WTC11 (cell line): ENCODE results near the gene GLRA3. TPM values are rescaled to one million over a fixed set of nuclear protein-coding genes. Genes with fewer than 3 reads are reported as not detected.

Experiments used
- ATAC-seq: fragments of 200-7000 bp; cut with Tn5 transposase; 2 replicates; pipeline ENCODE4 v1.10.0; 2021; ENCODE audit warnings: mild to moderate bottlenecking, moderate library complexity
- CTCF ChIA-PET: fragments of 300-600 bp; sonication (Branson Sonifier 250); formaldehyde crosslinking; loops from one replicate; lab custom pipeline; 2021; ENCODE audit warnings: antibody characterized with exemption; lab: Charles Lee
- POLR2A ChIA-PET: fragments of 350-600 bp; sonication (Branson Sonifier 250); formaldehyde crosslinking; loops from one replicate; lab custom pipeline; 2021; ENCODE audit warnings: antibody characterized with exemption; lab: Charles Lee
- DNase-seq: peaks from one replicate; pipeline ENCODE4 v3.0.0; 2021; ENCODE audit warnings: low spot score
- H3K27ac Mint-ChIP-seq: 2 replicates; pipeline ENCODE4 v1.8.0; 2021; ENCODE audit warnings: mixed read lengths
- H3K27me3 Mint-ChIP-seq: 2 replicates; pipeline ENCODE4 v1.8.0; 2021; ENCODE audit warnings: low read depth, mild to moderate bottlenecking, moderate library complexity, mixed read lengths
- H3K36me3 Mint-ChIP-seq: 2 replicates; pipeline ENCODE4 v1.8.0; 2021; ENCODE audit warnings: mixed read lengths
- H3K4me1 Mint-ChIP-seq: 2 replicates; pipeline ENCODE4 v1.8.0; 2022; ENCODE audit warnings: mixed read lengths
- H3K4me3 Mint-ChIP-seq: 2 replicates; pipeline ENCODE4 v1.8.0; 2021; ENCODE audit warnings: mild to moderate bottlenecking, moderate library complexity, mixed read lengths
- H3K9me3 Mint-ChIP-seq: 2 replicates; pipeline ENCODE4 v1.8.0; 2021; ENCODE audit warnings: mixed read lengths
- EMX1 ChIP-seq: fragments of 250-450 bp; sonication (Bioruptor Pico); IDR thresholded peaks from 2 replicates; pipeline ENCODE4 v1.8.0; 2021; ENCODE audit warnings: mild to moderate bottlenecking
- ETV6 ChIP-seq: sonication (generic); formaldehyde crosslinking; IDR thresholded peaks from 2 replicates; pipeline ENCODE4 v1.8.1; 2022; ENCODE audit warnings: mild to moderate bottlenecking, missing genetic modification reagents
- FOXJ3 ChIP-seq: sonication (generic); formaldehyde crosslinking; IDR thresholded peaks from 2 replicates; pipeline ENCODE4 v1.9.0; 2021; ENCODE audit warnings: missing genetic modification reagents, mild to moderate bottlenecking, borderline replicate concordance
- FOXK1 ChIP-seq: sonication (generic); formaldehyde crosslinking; IDR thresholded peaks from 2 replicates; pipeline ENCODE4 v1.8.0; 2022; ENCODE audit warnings: mild to moderate bottlenecking, moderate library complexity, missing genetic modification reagents
- GABPB1 ChIP-seq: sonication (generic); formaldehyde crosslinking; IDR thresholded peaks from 2 replicates; pipeline ENCODE4 v1.8.1; 2023; ENCODE audit warnings: mild to moderate bottlenecking, missing genetic modification reagents
- JUN ChIP-seq: sonication (generic); formaldehyde crosslinking; IDR thresholded peaks from 2 replicates; pipeline ENCODE4 v1.8.0; 2023; ENCODE audit warnings: mild to moderate bottlenecking, missing genetic modification reagents
- KAT7 ChIP-seq: sonication (generic); formaldehyde crosslinking; IDR thresholded peaks from 2 replicates; pipeline ENCODE4 v1.8.1; 2023; ENCODE audit warnings: missing genetic modification reagents, mild to moderate bottlenecking, borderline replicate concordance
- NFYB ChIP-seq: sonication (generic); formaldehyde crosslinking; conservative IDR thresholded peaks from 2 replicates; pipeline ENCODE4 v1.8.0; 2022; ENCODE audit warnings: low read depth, missing genetic modification reagents
- PRRX2 ChIP-seq: fragments of 250-450 bp; sonication (Bioruptor Pico); IDR thresholded peaks from 2 replicates; pipeline ENCODE4 v1.8.0; 2021; ENCODE audit warnings: mild to moderate bottlenecking
- RORB ChIP-seq: fragments of 250-450 bp; sonication (Bioruptor Pico); IDR thresholded peaks from 2 replicates; pipeline ENCODE4 v1.9.0; 2021; ENCODE audit warnings: mild to moderate bottlenecking
- TEAD4 ChIP-seq: sonication (generic); formaldehyde crosslinking; IDR thresholded peaks from 2 replicates; pipeline ENCODE4 v1.8.0; 2022; ENCODE audit warnings: mild to moderate bottlenecking, missing genetic modification reagents
- TP53 ChIP-seq: sonication (generic); formaldehyde crosslinking; IDR thresholded peaks from 2 replicates; pipeline ENCODE4 v1.8.1; 2023; ENCODE audit warnings: mild to moderate bottlenecking, missing genetic modification reagents
- ZNF219 ChIP-seq: sonication (generic); formaldehyde crosslinking; IDR thresholded peaks from 2 replicates; pipeline ENCODE4 v1.8.0; 2023; ENCODE audit warnings: missing genetic modification reagents, mild to moderate bottlenecking, borderline replicate concordance
- total RNA-seq: library from RNA; stranded (reverse); gene quantifications from 3 replicates; pipeline ENCODE4 v1.2.3, GENCODE V29; 2021
- TF ChIP-seq, protein P1 (sequence below): sonication (generic); formaldehyde crosslinking; conservative IDR thresholded peaks from 2 replicates; pipeline ENCODE4 v1.8.1; 2023; ENCODE audit warnings: mild to moderate bottlenecking, low read depth, missing genetic modification reagents, moderate library complexity
- TF ChIP-seq, protein P2 (sequence below): sonication (generic); formaldehyde crosslinking; IDR thresholded peaks from 2 replicates; pipeline ENCODE4 v1.8.1; 2022; ENCODE audit warnings: low read depth, mild to moderate bottlenecking, moderate library complexity, missing genetic modification reagents, borderline replicate concordance
- TF ChIP-seq, protein P3 (sequence below): sonication (generic); formaldehyde crosslinking; IDR thresholded peaks from 2 replicates; pipeline ENCODE4 v1.8.0; 2022; ENCODE audit warnings: mild to moderate bottlenecking, missing genetic modification reagents
- TF ChIP-seq, protein P4 (sequence below): sonication (generic); formaldehyde crosslinking; IDR thresholded peaks from 2 replicates; pipeline ENCODE4 v1.8.1; 2022; ENCODE audit warnings: mild to moderate bottlenecking, missing genetic modification reagents, moderate library complexity, borderline replicate concordance
- TF ChIP-seq, protein P5 (sequence below): fragments of 250-450 bp; sonication (Bioruptor Pico); IDR thresholded peaks from 2 replicates; pipeline ENCODE4 v1.9.0; 2021; ENCODE audit warnings: mild to moderate bottlenecking
- TF ChIP-seq, protein P6 (sequence below): sonication (generic); formaldehyde crosslinking; IDR thresholded peaks from 2 replicates; pipeline ENCODE4 v1.8.1; 2022; ENCODE audit warnings: low read depth, missing genetic modification reagents, borderline replicate concordance
- TF ChIP-seq, protein P7 (sequence below): fragments of 250-450 bp; sonication (Bioruptor Pico); IDR thresholded peaks from 2 replicates; pipeline ENCODE4 v1.9.0; 2021; ENCODE audit warnings: mild to moderate bottlenecking, borderline replicate concordance

The GLRA3 gene
- total RNA-seq, 1 experiment from 2014 or later: 0.15 TPM

DNA sequence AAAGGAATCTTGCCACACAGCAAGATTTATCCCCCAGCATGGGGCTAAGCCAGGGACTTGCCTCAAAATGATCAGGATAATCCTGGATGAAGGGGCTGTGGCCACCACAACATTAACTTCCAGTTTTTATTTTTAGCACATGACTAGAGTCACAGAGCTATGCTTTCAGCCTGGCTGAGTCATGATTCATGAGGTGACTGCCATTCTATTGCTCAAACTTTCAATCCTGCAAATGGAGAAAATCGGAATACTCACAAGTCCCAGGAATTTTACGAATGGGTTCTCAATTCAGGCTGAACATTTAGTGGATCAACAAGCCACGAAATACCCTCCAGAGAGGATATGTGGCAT, 236.1 kb downstream of the GLRA3 start:
- Mint-ChIP-seq H3K36me3 (peaks cover 2% of the 10 kb centered on the region; the same call in 1 of the 2 replicates), H3K9me3 (peaks cover 17% of the 10 kb centered on the region), H3K4me3 (no peak overlapping the region), H3K4me1 (peaks cover 16% of the 10 kb centered on the region), H3K27ac (no peak overlapping the region), H3K27me3 (no peaks in the 10 kb centered on the region)
- ChIA-PET CTCF (no interaction called here), POLR2A (no interaction called here)
- DNase-seq (no peak), ATAC-seq (no peak)
- TF ChIP-seq KAT7 (CRISPR knock-in tag): no peak
- TF ChIP-seq, protein P1, sequence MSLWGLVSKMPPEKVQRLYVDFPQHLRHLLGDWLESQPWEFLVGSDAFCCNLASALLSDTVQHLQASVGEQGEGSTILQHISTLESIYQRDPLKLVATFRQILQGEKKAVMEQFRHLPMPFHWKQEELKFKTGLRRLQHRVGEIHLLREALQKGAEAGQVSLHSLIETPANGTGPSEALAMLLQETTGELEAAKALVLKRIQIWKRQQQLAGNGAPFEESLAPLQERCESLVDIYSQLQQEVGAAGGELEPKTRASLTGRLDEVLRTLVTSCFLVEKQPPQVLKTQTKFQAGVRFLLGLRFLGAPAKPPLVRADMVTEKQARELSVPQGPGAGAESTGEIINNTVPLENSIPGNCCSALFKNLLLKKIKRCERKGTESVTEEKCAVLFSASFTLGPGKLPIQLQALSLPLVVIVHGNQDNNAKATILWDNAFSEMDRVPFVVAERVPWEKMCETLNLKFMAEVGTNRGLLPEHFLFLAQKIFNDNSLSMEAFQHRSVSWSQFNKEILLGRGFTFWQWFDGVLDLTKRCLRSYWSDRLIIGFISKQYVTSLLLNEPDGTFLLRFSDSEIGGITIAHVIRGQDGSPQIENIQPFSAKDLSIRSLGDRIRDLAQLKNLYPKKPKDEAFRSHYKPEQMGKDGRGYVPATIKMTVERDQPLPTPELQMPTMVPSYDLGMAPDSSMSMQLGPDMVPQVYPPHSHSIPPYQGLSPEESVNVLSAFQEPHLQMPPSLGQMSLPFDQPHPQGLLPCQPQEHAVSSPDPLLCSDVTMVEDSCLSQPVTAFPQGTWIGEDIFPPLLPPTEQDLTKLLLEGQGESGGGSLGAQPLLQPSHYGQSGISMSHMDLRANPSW (CRISPR knock-in tag): no peak
- TF ChIP-seq, protein P2, sequence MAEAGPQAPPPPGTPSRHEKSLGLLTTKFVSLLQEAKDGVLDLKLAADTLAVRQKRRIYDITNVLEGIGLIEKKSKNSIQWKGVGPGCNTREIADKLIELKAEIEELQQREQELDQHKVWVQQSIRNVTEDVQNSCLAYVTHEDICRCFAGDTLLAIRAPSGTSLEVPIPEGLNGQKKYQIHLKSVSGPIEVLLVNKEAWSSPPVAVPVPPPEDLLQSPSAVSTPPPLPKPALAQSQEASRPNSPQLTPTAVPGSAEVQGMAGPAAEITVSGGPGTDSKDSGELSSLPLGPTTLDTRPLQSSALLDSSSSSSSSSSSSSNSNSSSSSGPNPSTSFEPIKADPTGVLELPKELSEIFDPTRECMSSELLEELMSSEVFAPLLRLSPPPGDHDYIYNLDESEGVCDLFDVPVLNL (CRISPR knock-in tag): no peak
- no peak for TF ChIP-seq FOXK1 (CRISPR knock-in tag)
- no peak for TF ChIP-seq ZNF219 (CRISPR knock-in tag)
- TF ChIP-seq TP53: no peak
- TF ChIP-seq, protein P3, sequence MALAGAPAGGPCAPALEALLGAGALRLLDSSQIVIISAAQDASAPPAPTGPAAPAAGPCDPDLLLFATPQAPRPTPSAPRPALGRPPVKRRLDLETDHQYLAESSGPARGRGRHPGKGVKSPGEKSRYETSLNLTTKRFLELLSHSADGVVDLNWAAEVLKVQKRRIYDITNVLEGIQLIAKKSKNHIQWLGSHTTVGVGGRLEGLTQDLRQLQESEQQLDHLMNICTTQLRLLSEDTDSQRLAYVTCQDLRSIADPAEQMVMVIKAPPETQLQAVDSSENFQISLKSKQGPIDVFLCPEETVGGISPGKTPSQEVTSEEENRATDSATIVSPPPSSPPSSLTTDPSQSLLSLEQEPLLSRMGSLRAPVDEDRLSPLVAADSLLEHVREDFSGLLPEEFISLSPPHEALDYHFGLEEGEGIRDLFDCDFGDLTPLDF (CRISPR knock-in tag): no peak
- TF ChIP-seq EMX1 (CRISPR knock-in tag): no peak
- TF ChIP-seq, protein P4, sequence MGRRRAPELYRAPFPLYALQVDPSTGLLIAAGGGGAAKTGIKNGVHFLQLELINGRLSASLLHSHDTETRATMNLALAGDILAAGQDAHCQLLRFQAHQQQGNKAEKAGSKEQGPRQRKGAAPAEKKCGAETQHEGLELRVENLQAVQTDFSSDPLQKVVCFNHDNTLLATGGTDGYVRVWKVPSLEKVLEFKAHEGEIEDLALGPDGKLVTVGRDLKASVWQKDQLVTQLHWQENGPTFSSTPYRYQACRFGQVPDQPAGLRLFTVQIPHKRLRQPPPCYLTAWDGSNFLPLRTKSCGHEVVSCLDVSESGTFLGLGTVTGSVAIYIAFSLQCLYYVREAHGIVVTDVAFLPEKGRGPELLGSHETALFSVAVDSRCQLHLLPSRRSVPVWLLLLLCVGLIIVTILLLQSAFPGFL (CRISPR knock-in tag): no peak
- TF ChIP-seq FOXJ3 (CRISPR knock-in tag): no peak
- TF ChIP-seq, protein P5, sequence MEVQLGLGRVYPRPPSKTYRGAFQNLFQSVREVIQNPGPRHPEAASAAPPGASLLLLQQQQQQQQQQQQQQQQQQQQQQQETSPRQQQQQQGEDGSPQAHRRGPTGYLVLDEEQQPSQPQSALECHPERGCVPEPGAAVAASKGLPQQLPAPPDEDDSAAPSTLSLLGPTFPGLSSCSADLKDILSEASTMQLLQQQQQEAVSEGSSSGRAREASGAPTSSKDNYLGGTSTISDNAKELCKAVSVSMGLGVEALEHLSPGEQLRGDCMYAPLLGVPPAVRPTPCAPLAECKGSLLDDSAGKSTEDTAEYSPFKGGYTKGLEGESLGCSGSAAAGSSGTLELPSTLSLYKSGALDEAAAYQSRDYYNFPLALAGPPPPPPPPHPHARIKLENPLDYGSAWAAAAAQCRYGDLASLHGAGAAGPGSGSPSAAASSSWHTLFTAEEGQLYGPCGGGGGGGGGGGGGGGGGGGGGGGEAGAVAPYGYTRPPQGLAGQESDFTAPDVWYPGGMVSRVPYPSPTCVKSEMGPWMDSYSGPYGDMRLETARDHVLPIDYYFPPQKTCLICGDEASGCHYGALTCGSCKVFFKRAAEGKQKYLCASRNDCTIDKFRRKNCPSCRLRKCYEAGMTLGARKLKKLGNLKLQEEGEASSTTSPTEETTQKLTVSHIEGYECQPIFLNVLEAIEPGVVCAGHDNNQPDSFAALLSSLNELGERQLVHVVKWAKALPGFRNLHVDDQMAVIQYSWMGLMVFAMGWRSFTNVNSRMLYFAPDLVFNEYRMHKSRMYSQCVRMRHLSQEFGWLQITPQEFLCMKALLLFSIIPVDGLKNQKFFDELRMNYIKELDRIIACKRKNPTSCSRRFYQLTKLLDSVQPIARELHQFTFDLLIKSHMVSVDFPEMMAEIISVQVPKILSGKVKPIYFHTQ (CRISPR knock-in tag): no peak
- no peak for TF ChIP-seq PRRX2 (CRISPR knock-in tag)
- TF ChIP-seq JUN (CRISPR knock-in tag): no peak
- TF ChIP-seq TEAD4 (CRISPR knock-in tag): no peak
- TF ChIP-seq, protein P6, sequence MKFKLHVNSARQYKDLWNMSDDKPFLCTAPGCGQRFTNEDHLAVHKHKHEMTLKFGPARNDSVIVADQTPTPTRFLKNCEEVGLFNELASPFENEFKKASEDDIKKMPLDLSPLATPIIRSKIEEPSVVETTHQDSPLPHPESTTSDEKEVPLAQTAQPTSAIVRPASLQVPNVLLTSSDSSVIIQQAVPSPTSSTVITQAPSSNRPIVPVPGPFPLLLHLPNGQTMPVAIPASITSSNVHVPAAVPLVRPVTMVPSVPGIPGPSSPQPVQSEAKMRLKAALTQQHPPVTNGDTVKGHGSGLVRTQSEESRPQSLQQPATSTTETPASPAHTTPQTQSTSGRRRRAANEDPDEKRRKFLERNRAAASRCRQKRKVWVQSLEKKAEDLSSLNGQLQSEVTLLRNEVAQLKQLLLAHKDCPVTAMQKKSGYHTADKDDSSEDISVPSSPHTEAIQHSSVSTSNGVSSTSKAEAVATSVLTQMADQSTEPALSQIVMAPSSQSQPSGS (CRISPR knock-in tag): no peak
- TF ChIP-seq, protein P7, sequence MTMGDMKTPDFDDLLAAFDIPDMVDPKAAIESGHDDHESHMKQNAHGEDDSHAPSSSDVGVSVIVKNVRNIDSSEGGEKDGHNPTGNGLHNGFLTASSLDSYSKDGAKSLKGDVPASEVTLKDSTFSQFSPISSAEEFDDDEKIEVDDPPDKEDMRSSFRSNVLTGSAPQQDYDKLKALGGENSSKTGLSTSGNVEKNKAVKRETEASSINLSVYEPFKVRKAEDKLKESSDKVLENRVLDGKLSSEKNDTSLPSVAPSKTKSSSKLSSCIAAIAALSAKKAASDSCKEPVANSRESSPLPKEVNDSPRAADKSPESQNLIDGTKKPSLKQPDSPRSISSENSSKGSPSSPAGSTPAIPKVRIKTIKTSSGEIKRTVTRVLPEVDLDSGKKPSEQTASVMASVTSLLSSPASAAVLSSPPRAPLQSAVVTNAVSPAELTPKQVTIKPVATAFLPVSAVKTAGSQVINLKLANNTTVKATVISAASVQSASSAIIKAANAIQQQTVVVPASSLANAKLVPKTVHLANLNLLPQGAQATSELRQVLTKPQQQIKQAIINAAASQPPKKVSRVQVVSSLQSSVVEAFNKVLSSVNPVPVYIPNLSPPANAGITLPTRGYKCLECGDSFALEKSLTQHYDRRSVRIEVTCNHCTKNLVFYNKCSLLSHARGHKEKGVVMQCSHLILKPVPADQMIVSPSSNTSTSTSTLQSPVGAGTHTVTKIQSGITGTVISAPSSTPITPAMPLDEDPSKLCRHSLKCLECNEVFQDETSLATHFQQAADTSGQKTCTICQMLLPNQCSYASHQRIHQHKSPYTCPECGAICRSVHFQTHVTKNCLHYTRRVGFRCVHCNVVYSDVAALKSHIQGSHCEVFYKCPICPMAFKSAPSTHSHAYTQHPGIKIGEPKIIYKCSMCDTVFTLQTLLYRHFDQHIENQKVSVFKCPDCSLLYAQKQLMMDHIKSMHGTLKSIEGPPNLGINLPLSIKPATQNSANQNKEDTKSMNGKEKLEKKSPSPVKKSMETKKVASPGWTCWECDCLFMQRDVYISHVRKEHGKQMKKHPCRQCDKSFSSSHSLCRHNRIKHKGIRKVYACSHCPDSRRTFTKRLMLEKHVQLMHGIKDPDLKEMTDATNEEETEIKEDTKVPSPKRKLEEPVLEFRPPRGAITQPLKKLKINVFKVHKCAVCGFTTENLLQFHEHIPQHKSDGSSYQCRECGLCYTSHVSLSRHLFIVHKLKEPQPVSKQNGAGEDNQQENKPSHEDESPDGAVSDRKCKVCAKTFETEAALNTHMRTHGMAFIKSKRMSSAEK (CRISPR knock-in tag): no peak
- no peak for TF ChIP-seq ETV6 (CRISPR knock-in tag)
- TF ChIP-seq RORB (CRISPR knock-in tag): no peak
- TF ChIP-seq GABPB1 (CRISPR knock-in tag): no peak
- TF ChIP-seq NFYB (CRISPR knock-in tag): no peak
